DND-41 (cell line): Measurements from ENCODE around the gene CASP1.

Experiments
- ATAC-seq: fragments of 200-7000 bp; cut with Tn5 transposase; 3 replicates; pipeline ENCODE4 v1.9.1; 2021; ENCODE audit warnings: low read depth; ENCODE audit not compliant: insufficient read depth
- DNase-seq: peaks from one replicate; pipeline ENCODE4 v3.0.0-alpha.2; 2020
- H2AFZ ChIP-seq: 2 replicates; pipeline ENCODE4 v1.6.0; 2012; ENCODE audit warnings: low read depth, low read length
- H3K27ac ChIP-seq: 2 replicates; pipeline ENCODE4 v1.5.1; 2012; ENCODE audit warnings: low read length, inconsistent platforms
- H3K27me3 ChIP-seq: fragments of 200-600 bp; sonication (generic); 2 replicates; pipeline ENCODE4 v1.6.0; 2012; ENCODE audit warnings: low read length, mild to moderate bottlenecking, inconsistent platforms; ENCODE audit not compliant: insufficient read depth, poor library complexity
- H3K36me3 ChIP-seq: 2 replicates; pipeline ENCODE4 v1.5.1; 2012; ENCODE audit warnings: low read length, inconsistent platforms; ENCODE audit not compliant: insufficient read depth
- H3K4me1 ChIP-seq: 2 replicates; pipeline ENCODE4 v1.5.1; 2012; ENCODE audit warnings: mild to moderate bottlenecking, low read length; ENCODE audit not compliant: insufficient read depth
- H3K4me2 ChIP-seq: 2 replicates; pipeline ENCODE4 v1.6.0; 2012; ENCODE audit warnings: mild to moderate bottlenecking, moderate library complexity, low read length, inconsistent platforms; ENCODE audit not compliant: insufficient read depth
- H3K4me3 ChIP-seq, 2 experiments: fragments of 200-600 bp in 1 of 2; shearing (Covaris generic) in 1 of 2; 2 replicates each; pipeline ENCODE4 v1.5.1; 2012 to 2016; ENCODE audit warnings: inconsistent platforms in 2 of 2, low read length in 2 of 2, mild to moderate bottlenecking in 2 of 2, low read depth in 1 of 2, moderate library complexity in 1 of 2
- H3K79me2 ChIP-seq: 2 replicates; pipeline ENCODE4 v1.6.0; 2012; ENCODE audit warnings: low read length, inconsistent platforms; ENCODE audit not compliant: insufficient read depth
- H3K9ac ChIP-seq: 2 replicates; pipeline ENCODE4 v1.6.0; 2012; ENCODE audit warnings: low read depth, mild to moderate bottlenecking, inconsistent platforms, low read length, moderate library complexity
- H3K9me3 ChIP-seq: 2 replicates; pipeline ENCODE4 v1.5.1; 2012; ENCODE audit warnings: low read length, moderate library complexity, mild to moderate bottlenecking, inconsistent platforms; ENCODE audit not compliant: insufficient read depth, severe bottlenecking
- H4K20me1 ChIP-seq: 2 replicates; pipeline ENCODE4 v1.6.0; 2012; ENCODE audit warnings: low read length; ENCODE audit not compliant: insufficient read depth
- CTCF ChIP-seq: IDR thresholded peaks from 2 replicates; pipeline ENCODE4 v1.5.1; 2012; ENCODE audit warnings: borderline replicate concordance, low read length, moderate library complexity, mild to moderate bottlenecking; ENCODE audit not compliant: poor library complexity, severe bottlenecking; ENCODE audit errors: extremely low read depth
- EZH2 ChIP-seq: IDR thresholded peaks from 3 replicates; pipeline ENCODE4 v1.6.1; 2012; ENCODE audit warnings: borderline replicate concordance, low read depth, mild to moderate bottlenecking, moderate library complexity, low read length, inconsistent platforms; ENCODE audit not compliant: severe bottlenecking

Gene CASP1

DNA sequence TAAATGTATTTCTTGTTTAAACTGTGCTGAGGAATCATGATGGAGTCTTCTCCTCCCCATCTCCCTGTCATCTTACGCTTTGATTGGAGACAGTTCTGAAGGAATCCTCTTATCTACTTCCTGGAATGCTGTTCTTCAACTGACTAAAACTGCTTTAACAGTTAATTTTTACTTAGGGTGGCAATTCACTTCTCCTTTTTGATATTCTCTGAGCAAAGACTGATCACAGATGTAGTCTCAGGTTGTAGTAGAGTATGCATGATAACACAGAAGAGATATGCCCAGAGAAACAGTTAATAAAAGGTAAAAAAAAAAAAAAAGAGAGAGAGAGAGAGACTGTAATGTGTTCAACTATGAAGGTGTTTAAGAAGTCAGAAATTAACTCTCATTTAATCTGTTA lies 10.6 kb downstream of the CASP1 start:
- no peak for ATAC-seq
- Histone ChIP-seq H3K4me1 (peaks cover 4% of the 10 kb centered on the region; the same call in 1 of the 2 replicates), H3K27ac (no peak overlapping the region), H2AFZ (no peak overlapping the region), H3K9me3 (no peaks in the 10 kb centered on the region), H3K9ac (no peak overlapping the region), H4K20me1 (no peaks in the 10 kb centered on the region), H3K36me3 (peaks cover 28% of the 10 kb centered on the region), H3K4me2 (no peak overlapping the region), H3K27me3 (no peaks in the 10 kb centered on the region), H3K4me3 (no peak overlapping the region), H3K79me2 (no peaks in the 10 kb centered on the region)
- no peak for TF ChIP-seq CTCF
- no peak for TF ChIP-seq EZH2
- DNase-seq: no peak

GRCh38 chr11:105023003-105023402 lies 11.9 kb downstream of the CASP1 start, which contains the start of gene CASP5:
TSS of gene CASP5 (minus strand) at chr11:105023168. CDS start at chr11:105023136, 32 bp downstream.
- Histone ChIP-seq H3K4me3 (no peak within 1 kb of the TSS), H3K9ac (no peak within 1 kb of the TSS), H3K79me2 (no peaks in the 10 kb centered on the region), H3K9me3 (no peaks in the 10 kb centered on the region), H3K27me3 (no peaks in the 10 kb centered on the region), H3K4me1 (peaks cover 4% of the 10 kb centered on the region; the same call in 1 of the 2 replicates), H2AFZ (no peak within 1 kb of the TSS), H3K27ac (no peak within 1 kb of the TSS), H3K36me3 (peaks cover 18% of the 10 kb centered on the region; the same call in 1 of the 2 replicates), H3K4me2 (no peak within 1 kb of the TSS), H4K20me1 (no peaks in the 10 kb centered on the region)
- ATAC-seq: 0 out of 3 replicates have a peak, but pooled peaks have one; percentile 33
- DNase-seq: no peak
- TF ChIP-seq EZH2 (no peak), CTCF (no peak)

DNA sequence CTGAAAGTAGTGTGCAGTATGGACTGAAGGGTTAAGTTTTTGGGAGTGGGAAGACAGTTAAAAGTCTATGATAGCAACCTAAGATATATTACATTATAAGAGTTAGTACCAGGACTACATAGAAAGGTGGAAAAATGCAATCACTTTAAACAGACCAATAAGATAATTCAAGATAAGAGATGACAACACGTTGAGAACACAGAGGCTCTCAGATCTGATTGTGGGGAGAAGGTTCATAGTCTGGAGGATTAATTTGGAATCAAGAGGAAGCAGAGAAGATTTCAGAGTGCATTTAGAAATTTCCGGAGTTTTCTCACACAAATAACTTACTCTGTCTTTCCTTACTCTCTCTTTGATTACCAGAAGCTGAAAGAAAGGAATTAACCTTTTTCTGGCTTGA lies 12.4 kb downstream of the CASP1 start:
- H3K27me3 ChIP-seq: no peaks in the 10 kb centered on the region
- TF ChIP-seq CTCF (no peak), EZH2 (no peak)
- H4K20me1 ChIP-seq: no peaks in the 10 kb centered on the region
- no peak overlapping the region for H3K9ac ChIP-seq
- no peaks in the 10 kb centered on the region for H3K79me2 ChIP-seq
- H3K9me3 ChIP-seq: no peaks in the 10 kb centered on the region
- H3K36me3 ChIP-seq: peaks cover 14% of the 10 kb centered on the region; the same call in 1 of the 2 replicates
- no peak overlapping the region for H3K4me3 ChIP-seq
- DNase-seq: no peak
- no peak overlapping the region for H3K4me2 ChIP-seq
- peaks cover 4% of the 10 kb centered on the region; the same call in 1 of the 2 replicates for H3K4me1 ChIP-seq
- no peak for ATAC-seq
- no peak overlapping the region for H2AFZ ChIP-seq
- H3K27ac ChIP-seq: no peak overlapping the region

GRCh38 chr11:105007463-105007862 lies 27.5 kb downstream of the CASP1 start:
- Histone ChIP-seq H3K27ac (no peak overlapping the region), H3K4me1 (no peaks in the 10 kb centered on the region), H3K4me2 (no peak overlapping the region), H3K4me3 (no peak overlapping the region), H3K9ac (no peak overlapping the region), H3K36me3 (no peaks in the 10 kb centered on the region), H3K79me2 (no peaks in the 10 kb centered on the region), H3K9me3 (no peaks in the 10 kb centered on the region), H3K27me3 (no peaks in the 10 kb centered on the region), H2AFZ (no peak overlapping the region), H4K20me1 (no peaks in the 10 kb centered on the region)
- TF ChIP-seq EZH2 (no peak), CTCF (no peak)
- no peak for DNase-seq
- no peak for ATAC-seq
